Body of pancreas (tissue), 4 donors: Measurements from ENCODE around the gene RECK. TPM values are rescaled to one million over a fixed set of nuclear protein-coding genes. Genes with fewer than 3 reads are reported as not detected.

Experiments
- ATAC-seq: fragments of 150-250 bp; one replicate; pipeline ENCODE4 v1.9.1; 2016
- DNase-seq, 4 donors: peaks; one replicate each; pipeline ENCODE4 v3.0.0-alpha.2; 2019
- H3K27ac ChIP-seq, 4 donors: fragments of 200-600 bp; sonication (generic); 1 replicate in 3 of 4; 2 replicates in 1 of 4; pipeline versions ENCODE4 v1.5.1 to v1.6.1; 2016 to 2019; ENCODE audit warnings: mild to moderate bottlenecking in 1 of 4, mixed read lengths in 1 of 4, moderate library complexity in 1 of 4
- H3K27me3 ChIP-seq, 2 donors: fragments of 200-600 bp; sonication (generic); one replicate each; pipeline ENCODE4 v1.6.0; 2016; ENCODE audit warnings: mild to moderate bottlenecking in 1 of 2
- H3K36me3 ChIP-seq, 2 donors: fragments of 200-600 bp; sonication (generic); replicated peaks in 1 of 2; 2 replicates each; pipeline ENCODE4 v1.5.1; 2016; ENCODE audit warnings: low read depth in 2 of 2; ENCODE audit not compliant: insufficient read depth in 1 of 2
- H3K4me1 ChIP-seq: fragments of 200-600 bp; sonication (generic); one replicate; pipeline ENCODE4 v1.6.0; 2016
- H3K4me3 ChIP-seq, 2 donors: fragments of 200-600 bp; sonication (generic); 1 replicate in 1 of 2; 2 replicates in 1 of 2; pipeline ENCODE4 v1.5.1; 2016 to 2019
- H3K9me3 ChIP-seq, 3 donors: fragments of 200-600 bp; sonication (generic); 1 replicate in 2 of 3; 2 replicates in 1 of 3; pipeline ENCODE4 v1.5.1; 2016
- POLR2A ChIP-seq, 3 donors: fragments of 450-650 bp; IDR thresholded peaks; one replicate each; pipeline ENCODE4 v1.6.1; 2016; ENCODE audit warnings: antibody characterized with exemption in 3 of 3, mild to moderate bottlenecking in 2 of 3
- WGBS, 2 donors: methylation state at CpG; one replicate each; pipeline ENCODE4 v1.1.5; 2017; 5-methylcytosine and 5-hydroxymethylcytosine counted together
- intact Hi-C: fragments of 100-400 bp; cut with DNase I; formaldehyde crosslinking; loops from one replicate; pipeline ENCODE4 v1.15.1; 2023
- total RNA-seq, 2 donors: library from RNA; depleted of rRNA; stranded (reverse); fragments of >200 nt; gene quantifications; one replicate each; pipeline ENCODE4 v1.1.0, GENCODE V29; 2016
- TF ChIP-seq, protein P1 (sequence below), 7 experiments: fragments of 450-650 bp in 4 of 7; fragments of 200-600 bp in 3 of 7; sonication (generic) in 3 of 7; IDR thresholded peaks; one replicate each; pipeline ENCODE4 v1.5.1; 2016 to 2019; ENCODE audit warnings: antibody characterized with exemption in 7 of 7

RECK gene
- total RNA-seq, 2 donors from 2014 or later = 2.6 to 7.0 TPM

DNA sequence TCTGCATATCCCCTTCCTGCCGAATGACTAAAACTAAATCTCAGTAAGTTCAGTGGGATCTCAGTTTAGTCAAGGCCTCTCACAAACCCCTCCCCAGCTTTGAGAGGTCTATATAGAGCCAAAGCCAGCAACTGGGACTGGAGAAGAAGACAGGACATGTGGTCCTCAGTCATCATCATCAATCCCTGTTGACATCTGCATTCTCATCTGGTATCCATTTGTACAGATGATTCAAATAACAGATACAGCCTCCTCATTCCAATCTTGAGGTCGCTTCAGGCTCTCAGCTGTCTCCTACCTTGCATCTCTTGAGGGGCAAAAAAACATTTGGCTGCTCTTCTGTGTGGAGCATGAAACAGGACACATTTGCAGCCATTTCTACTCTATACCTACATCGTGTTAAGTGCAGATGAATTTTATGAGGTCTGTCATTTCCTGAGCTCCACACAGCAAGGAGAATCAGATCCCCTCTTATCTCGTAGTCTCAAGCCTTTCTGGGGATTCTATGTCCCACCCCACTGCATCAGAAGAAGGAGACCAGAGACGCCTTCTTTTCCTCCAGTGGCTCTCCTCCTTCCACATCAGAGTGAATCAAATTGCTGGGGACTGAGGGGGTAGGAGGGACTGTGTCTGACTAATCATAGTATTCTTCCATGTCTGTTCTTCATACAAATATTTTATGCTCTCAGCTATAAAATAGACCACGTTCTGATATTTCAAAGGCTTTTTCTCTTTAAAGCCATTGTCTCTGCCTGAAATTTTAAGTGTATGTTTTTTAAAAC lies 4.7 kb upstream of the RECK start:
- H3K27ac ChIP-seq = no peak overlapping the region
- ATAC-seq = no peak

DNA sequence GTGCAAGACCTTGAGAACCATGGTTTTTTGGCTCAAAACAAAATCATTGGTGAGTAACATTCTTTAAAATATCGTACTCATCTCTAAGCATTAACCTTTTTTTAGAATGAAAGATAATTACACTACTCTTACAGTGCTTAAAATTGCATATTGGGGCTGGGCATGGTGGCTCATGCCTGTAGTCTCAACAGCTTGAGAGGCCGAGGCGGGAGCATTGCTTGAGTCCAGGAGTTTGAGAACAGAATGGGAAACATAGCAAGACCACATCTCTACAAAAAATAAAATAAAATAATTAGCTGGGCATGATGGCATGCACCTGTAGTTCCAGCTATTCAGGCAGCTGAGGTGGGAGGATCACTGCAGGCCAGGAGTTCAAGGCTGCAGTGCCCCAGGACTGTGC lies 2.9 kb upstream of the RECK start:
- ATAC-seq (no peak), DNase-seq (no peak)
- TF ChIP-seq, protein P1, sequence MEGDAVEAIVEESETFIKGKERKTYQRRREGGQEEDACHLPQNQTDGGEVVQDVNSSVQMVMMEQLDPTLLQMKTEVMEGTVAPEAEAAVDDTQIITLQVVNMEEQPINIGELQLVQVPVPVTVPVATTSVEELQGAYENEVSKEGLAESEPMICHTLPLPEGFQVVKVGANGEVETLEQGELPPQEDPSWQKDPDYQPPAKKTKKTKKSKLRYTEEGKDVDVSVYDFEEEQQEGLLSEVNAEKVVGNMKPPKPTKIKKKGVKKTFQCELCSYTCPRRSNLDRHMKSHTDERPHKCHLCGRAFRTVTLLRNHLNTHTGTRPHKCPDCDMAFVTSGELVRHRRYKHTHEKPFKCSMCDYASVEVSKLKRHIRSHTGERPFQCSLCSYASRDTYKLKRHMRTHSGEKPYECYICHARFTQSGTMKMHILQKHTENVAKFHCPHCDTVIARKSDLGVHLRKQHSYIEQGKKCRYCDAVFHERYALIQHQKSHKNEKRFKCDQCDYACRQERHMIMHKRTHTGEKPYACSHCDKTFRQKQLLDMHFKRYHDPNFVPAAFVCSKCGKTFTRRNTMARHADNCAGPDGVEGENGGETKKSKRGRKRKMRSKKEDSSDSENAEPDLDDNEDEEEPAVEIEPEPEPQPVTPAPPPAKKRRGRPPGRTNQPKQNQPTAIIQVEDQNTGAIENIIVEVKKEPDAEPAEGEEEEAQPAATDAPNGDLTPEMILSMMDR (IDR thresholded peaks at IDR 0.05) = no peak
- no peak for TF ChIP-seq POLR2A (IDR thresholded peaks at IDR 0.05)
- H3K4me1 ChIP-seq = peaks cover 14% of the 10 kb centered on the region
- H3K9me3 ChIP-seq = no peaks in the 10 kb centered on the region
- intact Hi-C loops = no loop called here
- no peaks in the 10 kb centered on the region for H3K27me3 ChIP-seq
- H3K27ac ChIP-seq = no peak overlapping the region
- H3K4me3 ChIP-seq = no peak overlapping the region
- WGBS, 2 donors = 87 to 89% methylated on average over 3 of the region's 3 CpGs
- no peaks in the 10 kb centered on the region for H3K36me3 ChIP-seq

More for the DNA sequence above, 4.7 kb upstream of the RECK start:
- no peak for DNase-seq
- WGBS, 2 donors = 59 to 60% methylated on average over 6 of the region's 6 CpGs
- H3K36me3 ChIP-seq = no peaks in the 10 kb centered on the region
- no peak overlapping the region for H3K4me3 ChIP-seq
- intact Hi-C loops = no loop called here
- TF ChIP-seq POLR2A (IDR thresholded peaks at IDR 0.05) = no peak
- TF ChIP-seq, protein P1 (IDR thresholded peaks at IDR 0.05) = no peak
- H3K9me3 ChIP-seq = no peaks in the 10 kb centered on the region
- no peaks in the 10 kb centered on the region for H3K27me3 ChIP-seq
- peaks cover 5% of the 10 kb centered on the region for H3K4me1 ChIP-seq

DNA sequence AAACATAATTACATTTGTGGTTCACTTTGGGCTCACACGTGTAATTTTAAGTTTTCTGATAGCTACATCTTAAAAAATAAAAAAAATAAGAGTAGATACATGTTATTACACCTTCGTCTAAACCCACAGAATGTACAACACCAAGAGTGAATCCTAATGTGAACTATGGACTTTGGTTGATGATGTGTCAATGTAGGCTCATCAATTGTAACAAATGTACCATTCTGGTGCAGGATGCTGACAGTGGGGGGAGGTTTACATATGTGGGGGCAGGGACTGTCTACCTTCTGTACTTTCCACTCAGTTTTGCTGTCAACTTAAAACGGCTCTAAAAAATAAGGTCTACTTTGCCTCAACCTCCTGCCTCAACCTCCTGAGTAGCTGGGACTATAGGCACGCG lies 2.5 kb upstream of the RECK start:
- ATAC-seq (no peak), DNase-seq (no peak)
- intact Hi-C loops = no loop called here
- Histone ChIP-seq H3K36me3 (no peaks in the 10 kb centered on the region), H3K4me1 (peaks cover 14% of the 10 kb centered on the region), H3K27me3 (no peaks in the 10 kb centered on the region), H3K4me3 (no peak overlapping the region), H3K27ac (no peak overlapping the region), H3K9me3 (no peaks in the 10 kb centered on the region)
- TF ChIP-seq POLR2A (IDR thresholded peaks at IDR 0.05) = no peak
- TF ChIP-seq, protein P1 (IDR thresholded peaks at IDR 0.05) = no peak
- WGBS, 2 donors = 80 to 84% methylated on average over 5 of the region's 5 CpGs

DNA sequence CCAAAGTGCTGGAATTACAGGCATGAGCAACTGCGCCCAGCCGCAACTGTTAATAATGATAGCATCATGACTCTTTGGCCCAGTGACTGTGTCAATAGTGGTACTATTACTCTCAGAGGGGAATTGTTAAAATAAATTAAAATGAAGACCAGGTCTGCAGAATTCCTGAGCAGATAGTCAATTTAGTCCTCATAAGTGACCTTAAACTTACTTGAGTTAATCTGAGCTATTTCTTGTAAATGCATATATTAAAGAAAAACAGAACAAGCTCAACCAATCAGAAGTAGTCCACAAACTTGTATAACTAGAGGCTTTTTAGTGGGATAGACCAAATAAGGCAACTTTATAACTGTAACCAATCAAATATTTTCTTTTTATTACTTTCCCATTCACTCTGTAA lies 1.7 kb upstream of the RECK start:
- Histone ChIP-seq H3K36me3 (no peaks in the 10 kb centered on the region), H3K9me3 (no peaks in the 10 kb centered on the region), H3K27me3 (no peaks in the 10 kb centered on the region), H3K4me3 (no peak overlapping the region), H3K4me1 (peaks cover 14% of the 10 kb centered on the region), H3K27ac (no peak overlapping the region)
- no peak for ATAC-seq
- 93 to 98% methylated on average over 2 of the region's 2 CpGs for WGBS, 2 donors
- intact Hi-C loops = no loop called here
- DNase-seq = no peak
- TF ChIP-seq, protein P1 (IDR thresholded peaks at IDR 0.05) = no peak
- no peak for TF ChIP-seq POLR2A (IDR thresholded peaks at IDR 0.05)
